OCI-LY7 (cell line): ENCODE data around the gene LZTR1. TPM values are rescaled to one million over a fixed set of nuclear protein-coding genes. Genes with fewer than 3 reads are reported as not detected.

Source experiments
- BruUV-seq: library from RNA; stranded (reverse); fragments of 400-500 nt; replicated peaks from 2 replicates; lab custom pipeline; 2021; lab: Mats Ljungman, UMichigan
- CTCF ChIA-PET: fragments of 300-600 bp; sonication (Branson Sonifier 250); formaldehyde crosslinking; loops from one replicate; lab custom pipeline; 2022; ENCODE audit warnings: antibody characterized with exemption; ENCODE audit not compliant: unreplicated experiment; lab: Charles Lee
- POLR2A ChIA-PET: fragments of 300-600 bp; sonication (Branson Sonifier 250); formaldehyde crosslinking; loops from one replicate; lab custom pipeline; 2022; ENCODE audit warnings: antibody characterized with exemption; lab: Charles Lee
- DNase-seq: peaks from one replicate; pipeline ENCODE4 v3.0.0-alpha.2; 2015; ENCODE audit warnings: low spot score
- H2AFZ ChIP-seq: fragments of 200-600 bp; sonication (generic), shearing (Covaris generic); 2 replicates; pipeline ENCODE4 v1.6.1; 2014; ENCODE audit warnings: mild to moderate bottlenecking, antibody characterized with exemption, low read length, moderate library complexity
- H3K27ac ChIP-seq: fragments of 200-600 bp; sonication (generic); 2 replicates; pipeline ENCODE4 v1.5.1; 2014; ENCODE audit warnings: mixed run types, low read depth, mild to moderate bottlenecking, moderate library complexity, low read length, inconsistent platforms; ENCODE audit not compliant: poor library complexity, severe bottlenecking
- H3K36me3 ChIP-seq: fragments of 200-600 bp; sonication (generic); 2 replicates; pipeline ENCODE4 v1.6.1; 2014; ENCODE audit warnings: mild to moderate bottlenecking, antibody characterized with exemption, low read length, moderate library complexity, mixed read lengths; ENCODE audit not compliant: insufficient read depth
- H3K4me1 ChIP-seq: fragments of 200-600 bp; sonication (generic); 2 replicates; pipeline ENCODE4 v1.5.1; 2014; ENCODE audit warnings: mild to moderate bottlenecking, low read length; ENCODE audit not compliant: insufficient read depth, poor library complexity, severe bottlenecking
- H3K4me2 ChIP-seq: fragments of 200-600 bp; sonication (generic); 2 replicates; pipeline ENCODE4 v1.6.1; 2014; ENCODE audit warnings: mild to moderate bottlenecking, low read length
- H3K4me3 ChIP-seq: fragments of 200-600 bp; sonication (generic); 2 replicates; pipeline ENCODE4 v1.5.1; 2014; ENCODE audit warnings: mild to moderate bottlenecking, low read depth, low read length; ENCODE audit not compliant: poor library complexity, severe bottlenecking
- H3K79me2 ChIP-seq: fragments of 200-600 bp; sonication (generic); 2 replicates; pipeline ENCODE4 v1.6.1; 2016; ENCODE audit warnings: low read depth, mild to moderate bottlenecking, low read length, moderate library complexity, mixed read lengths; ENCODE audit not compliant: insufficient read depth
- H3K9me2 ChIP-seq: fragments of 200-600 bp; sonication (generic); 2 replicates; pipeline ENCODE4 v1.6.1; 2016; ENCODE audit warnings: mild to moderate bottlenecking, low read length, mixed read lengths; ENCODE audit not compliant: insufficient read depth
- H3K9me3 ChIP-seq: fragments of 200-600 bp; sonication (generic); 2 replicates; pipeline ENCODE4 v1.6.1; 2014; ENCODE audit warnings: mild to moderate bottlenecking, mixed run types, low read length, mixed read lengths
- H4K20me1 ChIP-seq: fragments of 200-600 bp; sonication (generic); 2 replicates; pipeline ENCODE4 v1.6.1; 2014; ENCODE audit warnings: mild to moderate bottlenecking, antibody characterized with exemption, low read length, moderate library complexity, mixed read lengths; ENCODE audit not compliant: insufficient read depth
- CTCF ChIP-seq: fragments of 200-600 bp; sonication (generic); conservative IDR thresholded peaks from 2 replicates; pipeline ENCODE4 v1.5.1; 2014; ENCODE audit warnings: mild to moderate bottlenecking, antibody characterized with exemption, low read length, moderate library complexity, mixed read lengths
- EZH2phosphoT487 ChIP-seq: fragments of 200-600 bp; sonication (generic); IDR thresholded peaks from 2 replicates; pipeline ENCODE4 v1.6.1; 2018; ENCODE audit warnings: low read depth, borderline replicate concordance, mild to moderate bottlenecking, mixed run types, antibody characterized with exemption, low read length, moderate library complexity, mixed read lengths
- intact Hi-C: fragments of 100-400 bp; cut with micrococcal nuclease; formaldehyde crosslinking; loops from one replicate; pipeline ENCODE4 v1.10.0; 2022; ENCODE audit not compliant: unreplicated experiment
- total RNA-seq, 2 experiments: library from RNA; depleted of rRNA in 1 of 2; stranded (reverse); fragments of >200 nt in 1 of 2; shearing (Covaris generic) in 1 of 2; gene quantifications; 2 replicates each; pipeline ENCODE4 v1.2.3, GENCODE V29; 2014 to 2022

The LZTR1 gene
- total RNA-seq, 2 experiments from 2014 or later = 46.8 to 61.8 TPM

GRCh38 chr22:20973634-20974286, 8.3 kb upstream of the LZTR1 start:
- no peak overlapping the region for H3K4me2 ChIP-seq
- H3K9me3 ChIP-seq = no peaks in the 10 kb centered on the region
- no peaks in the 10 kb centered on the region for H3K9me2 ChIP-seq
- ChIA-PET POLR2A (interaction anchor here (0.5 to 1.6 kb wide), 2 partner anchors 8 to 32 kb away, joined by 4 to 8 read pairs; partner anchors contain the start of gene LZTR1), CTCF (no interaction called here)
- H4K20me1 ChIP-seq = no peaks in the 10 kb centered on the region
- H3K36me3 ChIP-seq = no peaks in the 10 kb centered on the region
- H3K4me1 ChIP-seq = peaks cover 8% of the 10 kb centered on the region
- H3K27ac ChIP-seq = no peak overlapping the region
- TF ChIP-seq CTCF (no peak), EZH2phosphoT487 (no peak)
- intact Hi-C loops = no loop called here
- no TSS peak for BruUV-seq
- no peak overlapping the region for H2AFZ ChIP-seq
- H3K79me2 ChIP-seq = no peaks in the 10 kb centered on the region
- H3K4me3 ChIP-seq = no peak overlapping the region
- DNase-seq = no peak

GRCh38 chr22:20974336-20974955, 7.7 kb upstream of the LZTR1 start:
- no peaks in the 10 kb centered on the region for H3K36me3 ChIP-seq
- no peak overlapping the region for H3K27ac ChIP-seq
- no peak overlapping the region for H2AFZ ChIP-seq
- intact Hi-C loops = no loop called here
- H3K4me2 ChIP-seq = no peak overlapping the region
- H3K4me1 ChIP-seq = peaks cover 8% of the 10 kb centered on the region
- H3K4me3 ChIP-seq = no peak overlapping the region
- H3K9me3 ChIP-seq = no peaks in the 10 kb centered on the region
- H4K20me1 ChIP-seq = no peaks in the 10 kb centered on the region
- no peaks in the 10 kb centered on the region for H3K9me2 ChIP-seq
- H3K79me2 ChIP-seq = no peaks in the 10 kb centered on the region
- BruUV-seq = no TSS peak
- TF ChIP-seq EZH2phosphoT487 (no peak), CTCF (no peak)
- POLR2A ChIA-PET = no interaction called here
- CTCF ChIA-PET = no interaction called here
- no peak for DNase-seq
